HepG2 (cell line): ENCODE data around the gene PLD2. TPM values are rescaled to one million over a fixed set of nuclear protein-coding genes. Genes with fewer than 3 reads are reported as not detected.

ENCODE experiments used
- CENPX ChIP-seq: sonication (generic); formaldehyde crosslinking; IDR thresholded peaks from 2 replicates; pipeline ENCODE4 v1.9.0; 2021; ENCODE audit warnings: mild to moderate bottlenecking, missing genetic modification reagents, moderate library complexity
- CHCHD3 ChIP-seq: sonication (generic); formaldehyde crosslinking; IDR thresholded peaks from 2 replicates; pipeline ENCODE4 v1.8.0; 2022; ENCODE audit warnings: mild to moderate bottlenecking, missing genetic modification reagents, moderate library complexity
- HOXA3 ChIP-seq: sonication (generic); formaldehyde crosslinking; IDR thresholded peaks from 2 replicates; pipeline ENCODE4 v1.5.0; 2020; ENCODE audit warnings: missing genetic modification reagents
- MEIS2 ChIP-seq: sonication (generic); formaldehyde crosslinking; IDR thresholded peaks from 2 replicates; pipeline ENCODE4 v1.9.0; 2021; ENCODE audit warnings: mild to moderate bottlenecking, missing genetic modification reagents
- ZFP62 ChIP-seq: sonication (generic); formaldehyde crosslinking; IDR thresholded peaks from 2 replicates; pipeline ENCODE4 v1.4.0; 2020; ENCODE audit warnings: missing genetic modification reagents
- ZNF232 ChIP-seq: sonication (generic); formaldehyde crosslinking; IDR thresholded peaks from 2 replicates; pipeline ENCODE4 v1.4.0; 2020; ENCODE audit warnings: missing genetic modification reagents, borderline replicate concordance
- ZNF235 ChIP-seq: sonication (generic); formaldehyde crosslinking; IDR thresholded peaks from 2 replicates; pipeline ENCODE4 v1.8.1; 2023; ENCODE audit warnings: mild to moderate bottlenecking, missing genetic modification reagents, borderline replicate concordance
- ZNF383 ChIP-seq: sonication (generic); formaldehyde crosslinking; IDR thresholded peaks from 2 replicates; pipeline ENCODE4 v1.4.0; 2020; ENCODE audit warnings: missing genetic modification reagents, mild to moderate bottlenecking, borderline replicate concordance
- ZNF430 ChIP-seq: sonication (generic); formaldehyde crosslinking; IDR thresholded peaks from 2 replicates; pipeline ENCODE4 v1.9.0; 2021; ENCODE audit warnings: mild to moderate bottlenecking, missing genetic modification reagents
- ZNF564 ChIP-seq: sonication (generic); formaldehyde crosslinking; IDR thresholded peaks from 2 replicates; pipeline ENCODE4 v1.8.1; 2023; ENCODE audit warnings: mild to moderate bottlenecking, missing genetic modification reagents
- ZNF569 ChIP-seq: sonication (generic); formaldehyde crosslinking; IDR thresholded peaks from 2 replicates; pipeline ENCODE4 v1.5.0; 2020; ENCODE audit warnings: mild to moderate bottlenecking, missing genetic modification reagents, moderate library complexity, borderline replicate concordance
- ZNF577 ChIP-seq: sonication (generic); formaldehyde crosslinking; IDR thresholded peaks from 2 replicates; pipeline ENCODE4 v1.4.0; 2020; ENCODE audit warnings: mild to moderate bottlenecking, low read depth, missing genetic modification reagents, borderline replicate concordance
- ZNF761 ChIP-seq: sonication (generic); formaldehyde crosslinking; conservative IDR thresholded peaks from 2 replicates; pipeline ENCODE4 v1.4.0; 2020; ENCODE audit warnings: mild to moderate bottlenecking, missing genetic modification reagents
- ZNF780A ChIP-seq: sonication (generic); formaldehyde crosslinking; IDR thresholded peaks from 2 replicates; pipeline ENCODE4 v1.8.0; 2022; ENCODE audit warnings: mild to moderate bottlenecking, missing genetic modification reagents, moderate library complexity
- ZNF839 ChIP-seq: sonication (generic); formaldehyde crosslinking; IDR thresholded peaks from 2 replicates; pipeline ENCODE4 v1.4.0; 2020; ENCODE audit warnings: missing genetic modification reagents, mild to moderate bottlenecking, borderline replicate concordance
- ZNF883 ChIP-seq: sonication (generic); formaldehyde crosslinking; IDR thresholded peaks from 2 replicates; pipeline ENCODE4 v1.5.1; 2020; ENCODE audit warnings: mild to moderate bottlenecking, missing genetic modification reagents; ENCODE audit errors: not compliant biosample characterization
- polyA plus RNA-seq, 8 experiments: library from polyadenylated mRNA; depleted of rRNA in 3 of 8; stranded (reverse) in 7 of 8; unstranded in 1 of 8; fragments of >200 nt; fragmentation: Illumina TruSeq in 4 of 8; extraction: Trizol in 4 of 8; gene quantifications; 2 replicates each; pipeline versions ENCODE4 v1.2.1 to v1.2.3, GENCODE V29; 2011 to 2016; ENCODE audit warnings: low read depth in 4 of 8, missing spikeins in 1 of 8, mixed read lengths in 1 of 8; ENCODE audit not compliant: insufficient read depth in 1 of 8
- total RNA-seq, 5 experiments: library from RNA; depleted of rRNA; stranded (reverse); fragments of >200 nt; fragmentation: Illumina TruSeq; extraction: Trizol; gene quantifications; 2 replicates each; pipeline ENCODE4 v1.2.3, GENCODE V29; 2016; ENCODE audit warnings: low read depth in 1 of 5
- TF ChIP-seq, protein P1 (sequence below), 2 experiments: sonication (generic) in 1 of 2; formaldehyde crosslinking in 1 of 2; IDR thresholded peaks; 2 replicates each; pipeline versions ENCODE4 v1.6.1 to v1.9.0; 2014 to 2022; ENCODE audit warnings: antibody characterized with exemption in 1 of 2, borderline replicate concordance in 1 of 2, inconsistent platforms in 1 of 2, low read depth in 1 of 2, missing genetic modification reagents in 1 of 2
- TF ChIP-seq, protein P2 (sequence below): sonication (generic); formaldehyde crosslinking; IDR thresholded peaks from 2 replicates; pipeline ENCODE4 v1.4.0; 2020; ENCODE audit warnings: mild to moderate bottlenecking, low read depth, missing genetic modification reagents
- TF ChIP-seq, protein P3 (sequence below): sonication (generic); formaldehyde crosslinking; IDR thresholded peaks from 2 replicates; pipeline ENCODE4 v1.4.0; 2020; ENCODE audit warnings: missing genetic modification reagents

PLD2 gene
- total and polyA plus RNA-seq, 2 of the 13 experiments (the other 11 are each of a cell fraction or from before 2014, with no cell fraction given): 13.4 to 29.7 TPM

DNA sequence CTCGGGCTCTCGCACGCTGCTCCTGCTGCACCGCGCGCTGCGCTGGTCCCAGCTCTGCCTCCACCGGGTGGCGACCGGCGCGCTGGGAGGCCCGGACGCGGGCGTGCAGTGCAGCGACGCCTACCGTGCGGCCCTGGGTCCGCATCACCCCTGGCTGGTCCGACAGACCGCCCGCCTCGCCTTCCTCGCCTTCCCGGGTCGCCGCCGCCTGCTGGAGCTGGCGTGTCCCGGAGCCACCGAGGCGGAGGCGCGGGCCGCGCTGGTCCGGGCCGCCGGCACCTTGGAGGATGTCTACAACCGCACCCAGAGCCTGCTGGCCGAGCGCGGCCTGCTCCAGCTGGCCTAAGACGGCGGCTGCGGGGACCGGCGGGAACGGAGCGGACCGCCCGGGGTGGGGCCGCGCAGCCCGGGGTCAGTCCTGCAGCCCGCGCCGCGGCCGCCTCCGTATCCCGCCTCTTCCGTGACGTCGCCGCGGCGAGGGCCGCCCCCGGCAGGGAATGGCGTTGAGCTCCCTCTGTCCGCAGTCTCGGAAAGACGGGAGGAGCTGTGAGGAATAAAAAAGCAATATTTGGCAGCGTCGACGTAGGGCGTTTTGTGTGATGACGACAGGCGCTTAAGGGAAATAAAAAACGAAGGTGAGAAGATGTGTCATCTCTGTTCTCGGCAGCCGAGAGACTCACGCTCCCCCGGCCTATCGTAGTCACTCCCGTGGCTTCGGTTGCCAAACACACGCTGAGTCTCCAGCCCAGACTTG is 16.8 kb upstream of the PLD2 start (continued):
- TF ChIP-seq, protein P1, sequence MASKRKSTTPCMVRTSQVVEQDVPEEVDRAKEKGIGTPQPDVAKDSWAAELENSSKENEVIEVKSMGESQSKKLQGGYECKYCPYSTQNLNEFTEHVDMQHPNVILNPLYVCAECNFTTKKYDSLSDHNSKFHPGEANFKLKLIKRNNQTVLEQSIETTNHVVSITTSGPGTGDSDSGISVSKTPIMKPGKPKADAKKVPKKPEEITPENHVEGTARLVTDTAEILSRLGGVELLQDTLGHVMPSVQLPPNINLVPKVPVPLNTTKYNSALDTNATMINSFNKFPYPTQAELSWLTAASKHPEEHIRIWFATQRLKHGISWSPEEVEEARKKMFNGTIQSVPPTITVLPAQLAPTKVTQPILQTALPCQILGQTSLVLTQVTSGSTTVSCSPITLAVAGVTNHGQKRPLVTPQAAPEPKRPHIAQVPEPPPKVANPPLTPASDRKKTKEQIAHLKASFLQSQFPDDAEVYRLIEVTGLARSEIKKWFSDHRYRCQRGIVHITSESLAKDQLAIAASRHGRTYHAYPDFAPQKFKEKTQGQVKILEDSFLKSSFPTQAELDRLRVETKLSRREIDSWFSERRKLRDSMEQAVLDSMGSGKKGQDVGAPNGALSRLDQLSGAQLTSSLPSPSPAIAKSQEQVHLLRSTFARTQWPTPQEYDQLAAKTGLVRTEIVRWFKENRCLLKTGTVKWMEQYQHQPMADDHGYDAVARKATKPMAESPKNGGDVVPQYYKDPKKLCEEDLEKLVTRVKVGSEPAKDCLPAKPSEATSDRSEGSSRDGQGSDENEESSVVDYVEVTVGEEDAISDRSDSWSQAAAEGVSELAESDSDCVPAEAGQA (IDR thresholded peaks at IDR 0.05; ENCODE audit: low read depth): no peak
- TF ChIP-seq, protein P1 (CRISPR knock-in tag; IDR thresholded peaks at IDR 0.05; ENCODE audit: borderline replicate concordance): peak; percentile 53; the same call in 1 of the 2 replicates
- TF ChIP-seq ZNF430 (CRISPR knock-in tag): peak; percentile 71; the same call in 1 of the 2 replicates
- peak; percentile 76 for TF ChIP-seq ZNF883 (CRISPR knock-in tag)
- TF ChIP-seq ZNF232 (CRISPR knock-in tag): no peak
- TF ChIP-seq ZNF383: no peak
- TF ChIP-seq, protein P2, sequence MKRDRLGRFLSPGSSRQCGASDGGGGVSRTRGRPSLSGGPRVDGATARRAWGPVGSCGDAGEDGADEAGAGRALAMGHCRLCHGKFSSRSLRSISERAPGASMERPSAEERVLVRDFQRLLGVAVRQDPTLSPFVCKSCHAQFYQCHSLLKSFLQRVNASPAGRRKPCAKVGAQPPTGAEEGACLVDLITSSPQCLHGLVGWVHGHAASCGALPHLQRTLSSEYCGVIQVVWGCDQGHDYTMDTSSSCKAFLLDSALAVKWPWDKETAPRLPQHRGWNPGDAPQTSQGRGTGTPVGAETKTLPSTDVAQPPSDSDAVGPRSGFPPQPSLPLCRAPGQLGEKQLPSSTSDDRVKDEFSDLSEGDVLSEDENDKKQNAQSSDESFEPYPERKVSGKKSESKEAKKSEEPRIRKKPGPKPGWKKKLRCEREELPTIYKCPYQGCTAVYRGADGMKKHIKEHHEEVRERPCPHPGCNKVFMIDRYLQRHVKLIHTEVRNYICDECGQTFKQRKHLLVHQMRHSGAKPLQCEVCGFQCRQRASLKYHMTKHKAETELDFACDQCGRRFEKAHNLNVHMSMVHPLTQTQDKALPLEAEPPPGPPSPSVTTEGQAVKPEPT (CRISPR knock-in tag): 0 out of 2 replicates have a peak, but pooled peaks have one; percentile 39
- TF ChIP-seq ZNF235 (CRISPR knock-in tag): 0 out of 2 replicates have a peak, but pooled peaks have one; percentile 47
- no peak for TF ChIP-seq ZNF577 (CRISPR knock-in tag)
- TF ChIP-seq ZNF780A (CRISPR knock-in tag): peak; percentile 91; the same call in 1 of the 2 replicates
- peak; percentile 77; the same call in 1 of the 2 replicates for TF ChIP-seq MEIS2 (CRISPR knock-in tag)
- peak; percentile 53; the same call in 1 of the 2 replicates for TF ChIP-seq HOXA3 (CRISPR knock-in tag)
- TF ChIP-seq CHCHD3 (CRISPR knock-in tag): no peak; the same call in none of the 2 replicates
- TF ChIP-seq, protein P3, sequence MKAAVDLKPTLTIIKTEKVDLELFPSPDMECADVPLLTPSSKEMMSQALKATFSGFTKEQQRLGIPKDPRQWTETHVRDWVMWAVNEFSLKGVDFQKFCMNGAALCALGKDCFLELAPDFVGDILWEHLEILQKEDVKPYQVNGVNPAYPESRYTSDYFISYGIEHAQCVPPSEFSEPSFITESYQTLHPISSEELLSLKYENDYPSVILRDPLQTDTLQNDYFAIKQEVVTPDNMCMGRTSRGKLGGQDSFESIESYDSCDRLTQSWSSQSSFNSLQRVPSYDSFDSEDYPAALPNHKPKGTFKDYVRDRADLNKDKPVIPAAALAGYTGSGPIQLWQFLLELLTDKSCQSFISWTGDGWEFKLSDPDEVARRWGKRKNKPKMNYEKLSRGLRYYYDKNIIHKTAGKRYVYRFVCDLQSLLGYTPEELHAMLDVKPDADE: peak; percentile 92; the same call in 1 of the 2 replicates
- TF ChIP-seq ZNF761: peak; percentile 84; the same call in 1 of the 2 replicates
- no peak for TF ChIP-seq ZFP62 (CRISPR knock-in tag)
- TF ChIP-seq CENPX (CRISPR knock-in tag): no peak
- no peak for TF ChIP-seq ZNF839 (CRISPR knock-in tag)
- TF ChIP-seq ZNF564 (CRISPR knock-in tag): peak; percentile 74; the same call in 1 of the 2 replicates
- no peak for TF ChIP-seq ZNF569 (CRISPR knock-in tag)
